Neural crest cell (in vitro differentiated cells): ENCODE data around the gene HELB. TPM values are rescaled to one million over a fixed set of nuclear protein-coding genes. Genes with fewer than 3 reads are reported as not detected.

Source experiments
- DNase-seq: peaks from one replicate; pipeline ENCODE4 v3.0.0; 2021; ENCODE audit warnings: low read depth, mixed read lengths, low spot score
- H3K27ac Mint-ChIP-seq: one replicate; pipeline ENCODE4 v1.8.0; 2021; ENCODE audit warnings: mild to moderate bottlenecking, mixed read lengths; ENCODE audit not compliant: unreplicated experiment
- H3K27me3 Mint-ChIP-seq: 2 replicates; pipeline ENCODE4 v1.8.0; 2021; ENCODE audit warnings: low read depth, mild to moderate bottlenecking, mixed read lengths
- H3K36me3 Mint-ChIP-seq: 2 replicates; pipeline ENCODE4 v1.8.0; 2021; ENCODE audit warnings: low read depth, mild to moderate bottlenecking, mixed read lengths
- H3K4me1 Mint-ChIP-seq: 2 replicates; pipeline ENCODE4 v1.8.0; 2021; ENCODE audit warnings: mixed read lengths
- H3K4me3 Mint-ChIP-seq: one replicate; pipeline ENCODE4 v1.8.0; 2021; ENCODE audit warnings: mild to moderate bottlenecking, mixed read lengths
- H3K9me3 Mint-ChIP-seq: 2 replicates; pipeline ENCODE4 v1.8.0; 2021; ENCODE audit warnings: mixed read lengths
- total RNA-seq: library from RNA; stranded (reverse); gene quantifications from 2 replicates; pipeline ENCODE4 v1.2.1, GENCODE V29; 2021
- TF ChIP-seq, protein P1 (sequence below): fragments of 200-600 bp; sonication (generic); conservative IDR thresholded peaks from 2 replicates; pipeline ENCODE4 v1.5.0; 2021; ENCODE audit warnings: antibody characterized with exemption, mild to moderate bottlenecking

HELB gene
- total RNA-seq, 1 donor from 2014 or later = 4.6 TPM

DNA sequence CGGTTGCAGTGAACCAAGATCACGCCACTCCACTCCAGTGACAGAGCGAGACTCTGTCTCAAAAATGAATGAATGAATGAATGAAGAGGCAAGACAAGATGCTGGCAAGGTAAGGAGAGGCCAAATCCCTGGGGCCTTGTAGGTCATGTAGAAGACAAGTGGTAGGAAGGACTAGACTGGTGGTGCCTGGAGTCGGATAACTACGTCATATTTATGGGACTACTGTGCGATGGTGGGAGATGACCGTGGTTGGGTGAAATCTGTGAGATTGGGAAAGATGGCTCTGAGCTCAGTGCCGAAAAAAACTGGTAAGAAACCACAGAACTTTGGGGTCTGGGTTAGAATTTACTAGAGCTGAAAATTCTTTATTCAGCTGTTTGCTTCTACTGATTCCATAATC, 50.6 kb downstream of the HELB start:
- Mint-ChIP-seq H3K27ac (no peak overlapping the region), H3K4me1 (no peaks in the 10 kb centered on the region), H3K9me3 (no peaks in the 10 kb centered on the region), H3K27me3 (no peaks in the 10 kb centered on the region), H3K36me3 (peaks cover 17% of the 10 kb centered on the region), H3K4me3 (no peak overlapping the region)
- TF ChIP-seq, protein P1, sequence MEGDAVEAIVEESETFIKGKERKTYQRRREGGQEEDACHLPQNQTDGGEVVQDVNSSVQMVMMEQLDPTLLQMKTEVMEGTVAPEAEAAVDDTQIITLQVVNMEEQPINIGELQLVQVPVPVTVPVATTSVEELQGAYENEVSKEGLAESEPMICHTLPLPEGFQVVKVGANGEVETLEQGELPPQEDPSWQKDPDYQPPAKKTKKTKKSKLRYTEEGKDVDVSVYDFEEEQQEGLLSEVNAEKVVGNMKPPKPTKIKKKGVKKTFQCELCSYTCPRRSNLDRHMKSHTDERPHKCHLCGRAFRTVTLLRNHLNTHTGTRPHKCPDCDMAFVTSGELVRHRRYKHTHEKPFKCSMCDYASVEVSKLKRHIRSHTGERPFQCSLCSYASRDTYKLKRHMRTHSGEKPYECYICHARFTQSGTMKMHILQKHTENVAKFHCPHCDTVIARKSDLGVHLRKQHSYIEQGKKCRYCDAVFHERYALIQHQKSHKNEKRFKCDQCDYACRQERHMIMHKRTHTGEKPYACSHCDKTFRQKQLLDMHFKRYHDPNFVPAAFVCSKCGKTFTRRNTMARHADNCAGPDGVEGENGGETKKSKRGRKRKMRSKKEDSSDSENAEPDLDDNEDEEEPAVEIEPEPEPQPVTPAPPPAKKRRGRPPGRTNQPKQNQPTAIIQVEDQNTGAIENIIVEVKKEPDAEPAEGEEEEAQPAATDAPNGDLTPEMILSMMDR = no peak
- DNase-seq = no peak

DNA sequence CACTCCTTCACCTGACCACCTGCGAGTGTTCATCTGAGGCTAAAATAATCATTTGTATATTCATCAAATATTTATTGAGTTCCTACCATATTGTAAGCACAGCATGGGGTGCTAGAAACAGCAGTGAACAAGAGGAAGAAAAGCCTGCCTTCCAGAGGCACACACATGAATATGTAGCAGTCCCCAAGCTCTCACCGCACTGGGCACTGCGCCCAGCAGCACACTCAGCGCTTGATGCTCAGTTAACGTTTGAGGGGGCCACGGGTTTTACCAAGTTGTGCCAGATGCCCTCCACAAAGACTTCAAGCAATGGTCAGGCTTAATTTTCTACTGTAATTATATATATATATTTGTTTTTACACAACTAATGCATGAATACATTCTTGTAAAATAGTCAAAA, 52.0 kb downstream of the HELB start:
- H3K27me3 Mint-ChIP-seq = no peaks in the 10 kb centered on the region
- no peak overlapping the region for H3K4me3 Mint-ChIP-seq
- no peaks in the 10 kb centered on the region for H3K4me1 Mint-ChIP-seq
- TF ChIP-seq, protein P1 = no peak
- H3K36me3 Mint-ChIP-seq = peaks cover 11% of the 10 kb centered on the region
- no peak for DNase-seq
- H3K9me3 Mint-ChIP-seq = no peaks in the 10 kb centered on the region
- H3K27ac Mint-ChIP-seq = no peak overlapping the region

GRCh38 chr12:66359300-66359699, 57.0 kb downstream of the HELB start:
- Mint-ChIP-seq H3K36me3 (peaks cover 2% of the 10 kb centered on the region), H3K27ac (no peak overlapping the region), H3K9me3 (no peaks in the 10 kb centered on the region), H3K27me3 (no peaks in the 10 kb centered on the region), H3K4me3 (no peak overlapping the region), H3K4me1 (no peaks in the 10 kb centered on the region)
- DNase-seq = no peak
- TF ChIP-seq, protein P1 = no peak

DNA sequence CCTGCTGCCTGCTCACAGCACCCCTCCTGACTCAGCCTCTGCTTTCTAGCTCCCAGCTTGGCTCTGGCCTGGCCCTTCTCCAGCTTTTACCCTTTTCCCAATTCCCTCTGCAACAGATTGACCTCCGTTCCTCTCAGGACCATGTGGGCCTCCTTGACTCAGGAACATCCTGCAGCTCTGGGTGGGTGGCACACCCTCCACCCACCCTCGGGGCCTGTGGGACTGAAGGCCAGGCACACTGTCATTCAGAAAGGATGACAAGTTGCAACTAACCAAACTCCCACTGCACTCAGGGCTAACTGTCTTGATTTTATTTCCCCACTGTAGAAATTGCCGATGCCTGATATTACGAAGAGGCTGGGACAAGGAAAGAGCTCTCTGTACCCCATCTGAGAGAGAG, 59.4 kb downstream of the HELB start:
- TF ChIP-seq, protein P1 = no peak
- DNase-seq = no peak
- Mint-ChIP-seq H3K4me1 (no peaks in the 10 kb centered on the region), H3K27me3 (no peaks in the 10 kb centered on the region), H3K4me3 (no peak overlapping the region), H3K36me3 (peaks cover 2% of the 10 kb centered on the region), H3K9me3 (no peaks in the 10 kb centered on the region), H3K27ac (peak overlapping the region; percentile 27)

GRCh38 chr12:66365718-66366490, 63.6 kb downstream of the HELB start:
- no peaks in the 10 kb centered on the region for H3K27me3 Mint-ChIP-seq
- no peaks in the 10 kb centered on the region for H3K9me3 Mint-ChIP-seq
- no peak overlapping the region for H3K4me3 Mint-ChIP-seq
- H3K36me3 Mint-ChIP-seq = peaks cover 2% of the 10 kb centered on the region
- peak overlapping the region; percentile 38 for H3K27ac Mint-ChIP-seq
- TF ChIP-seq, protein P1 = no peak
- no peak for DNase-seq
- H3K4me1 Mint-ChIP-seq = peaks cover 4% of the 10 kb centered on the region
